PC-3 (cell line): Measurements from ENCODE around the gene SMC1A. TPM values are rescaled to one million over a fixed set of nuclear protein-coding genes. Genes with fewer than 3 reads are reported as not detected.

Experiments used
- ATAC-seq: fragments of 200-7000 bp; cut with Tn5 transposase; 2 replicates; pipeline ENCODE4 v1.9.1; 2020; ENCODE audit warnings: mild to moderate bottlenecking, moderate library complexity
- BruUV-seq: library from RNA; stranded (reverse); fragments of 400-500 nt; replicated peaks from 2 replicates; lab custom pipeline; 2021; lab: Mats Ljungman, UMichigan
- CTCF ChIA-PET: fragments of 300-600 bp; sonication (Branson Sonifier 250); formaldehyde crosslinking; loops from one replicate; lab custom pipeline; 2022; ENCODE audit warnings: antibody characterized with exemption; lab: Charles Lee
- POLR2A ChIA-PET: fragments of 300-600 bp; sonication (Branson Sonifier 250); formaldehyde crosslinking; loops from one replicate; lab custom pipeline; 2022; ENCODE audit warnings: antibody characterized with exemption; ENCODE audit not compliant: unreplicated experiment; lab: Charles Lee
- DNase-seq: peaks from one replicate; pipeline ENCODE4 v3.0.0-alpha.2; 2015
- H2AFZ ChIP-seq: fragments of 300-600 bp; sonication (generic); 2 replicates; pipeline ENCODE4 v1.6.0; 2016; ENCODE audit warnings: antibody characterized with exemption, low read length
- H3F3A ChIP-seq: fragments of 300-600 bp; sonication (generic); one replicate; pipeline ENCODE4 v1.6.0; 2017; ENCODE audit warnings: antibody characterized with exemption, low read length, control low read depth, mild to moderate bottlenecking; ENCODE audit not compliant: unreplicated experiment
- H3K27ac ChIP-seq: fragments of 300-600 bp; sonication (generic); 2 replicates; pipeline ENCODE4 v1.5.1; 2016; ENCODE audit warnings: mild to moderate bottlenecking, low read length
- H3K27me3 ChIP-seq: fragments of 300-600 bp; sonication (generic); 2 replicates; pipeline ENCODE4 v1.6.1; 2016; ENCODE audit warnings: low read length, mixed read lengths
- H3K36me3 ChIP-seq: fragments of 300-600 bp; sonication (generic); 2 replicates; pipeline ENCODE4 v1.6.1; 2016; ENCODE audit warnings: low read depth, mixed run types, low read length, mixed read lengths
- H3K4me1 ChIP-seq: fragments of 300-600 bp; sonication (generic); 2 replicates; pipeline ENCODE4 v1.5.1; 2016; ENCODE audit warnings: low read length; ENCODE audit not compliant: insufficient read depth
- H3K4me2 ChIP-seq: fragments of 300-600 bp; sonication (generic); 2 replicates; pipeline ENCODE4 v1.6.0; 2016; ENCODE audit warnings: low read length
- H3K4me3 ChIP-seq: fragments of 300-600 bp; sonication (generic); 2 replicates; pipeline ENCODE4 v1.5.1; 2016; ENCODE audit warnings: mild to moderate bottlenecking, low read length, mixed read lengths
- H3K79me2 ChIP-seq: fragments of 300-600 bp; sonication (generic); 2 replicates; pipeline ENCODE4 v1.6.1; 2017; ENCODE audit warnings: low read length, mixed read lengths
- H3K9ac ChIP-seq: fragments of 300-600 bp; sonication (generic); 2 replicates; pipeline ENCODE4 v1.6.0; 2016; ENCODE audit warnings: mild to moderate bottlenecking, low read length
- H3K9me2 ChIP-seq: fragments of 300-600 bp; sonication (generic); replicated peaks from 2 replicates; pipeline ENCODE4 v1.6.1; 2016; ENCODE audit warnings: mixed run types, low read length, mixed read lengths
- H3K9me3 ChIP-seq: fragments of 300-600 bp; sonication (generic); 2 replicates; pipeline ENCODE4 v1.6.1; 2016; ENCODE audit warnings: low read length, mixed read lengths
- H4K20me1 ChIP-seq: fragments of 300-600 bp; sonication (generic); 2 replicates; pipeline ENCODE4 v1.6.1; 2016; ENCODE audit warnings: low read length, mixed read lengths
- EZH2 ChIP-seq: fragments of 300-600 bp; sonication (generic); IDR thresholded peaks from one replicate; pipeline ENCODE4 v1.6.1; 2017; ENCODE audit warnings: antibody characterized with exemption, mild to moderate bottlenecking, low read length; ENCODE audit not compliant: unreplicated experiment
- EZH2phosphoT487 ChIP-seq: fragments of 300-600 bp; sonication (generic); IDR thresholded peaks from 2 replicates; pipeline ENCODE4 v1.6.1; 2018; ENCODE audit warnings: mild to moderate bottlenecking, antibody characterized with exemption, low read length, borderline replicate concordance
- intact Hi-C: fragments of 100-400 bp; cut with micrococcal nuclease; formaldehyde crosslinking; loops from 2 replicates; pipeline ENCODE4 v1.9.0; 2023
- total RNA-seq: library from RNA; depleted of rRNA; stranded (reverse); fragments of >200 nt; gene quantifications from 2 replicates; pipeline ENCODE4 v1.2.3, GENCODE V29; 2014
- TF ChIP-seq, protein P1 (sequence below): fragments of 300-600 bp; sonication (generic); conservative IDR thresholded peaks from 2 replicates; pipeline ENCODE4 v1.5.1; 2017; ENCODE audit warnings: antibody characterized with exemption, low read depth, mild to moderate bottlenecking, low read length

Gene SMC1A
- total RNA-seq, 1 experiment from 2014 or later: 47.6 TPM

DNA sequence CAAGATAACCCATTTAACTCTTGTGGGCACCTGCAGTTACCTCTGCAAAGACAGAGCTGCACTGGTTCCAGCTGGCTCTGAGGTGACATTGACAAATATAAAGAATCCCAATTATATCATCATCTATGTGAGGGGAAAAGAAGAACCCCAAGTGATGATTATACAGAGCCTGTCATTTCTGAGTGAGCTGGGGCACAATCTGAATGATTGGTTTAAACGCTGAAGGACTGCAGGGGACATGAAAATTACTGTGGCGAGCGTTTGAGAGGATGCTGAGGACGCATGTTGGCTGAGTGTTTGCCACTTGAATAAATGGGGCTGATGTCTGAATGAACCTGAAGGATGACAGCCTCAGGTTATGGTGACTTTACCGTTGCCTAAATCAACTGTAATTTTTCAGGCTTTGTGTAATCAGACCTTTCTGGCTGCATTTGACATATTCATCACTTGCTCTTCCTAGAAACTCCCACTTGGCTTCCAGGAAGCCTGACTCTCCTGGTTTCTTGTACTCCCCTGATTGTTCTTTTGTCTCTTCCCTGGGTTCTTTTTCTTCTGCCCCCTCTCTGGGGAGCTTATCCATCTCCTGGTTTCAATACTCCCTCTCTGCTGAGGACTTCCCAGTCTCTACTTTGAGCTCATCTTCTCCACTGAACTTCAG is 15.8 kb upstream of the SMC1A start:
- no peaks in the 10 kb centered on the region for H3K27me3 ChIP-seq
- H3K4me2 ChIP-seq: no peak overlapping the region
- H3K9me2 ChIP-seq: no peaks in the 10 kb centered on the region
- DNase-seq (no peak), ATAC-seq (no peak)
- H3K4me3 ChIP-seq: no peak overlapping the region
- no peak overlapping the region for H2AFZ ChIP-seq
- BruUV-seq: no TSS peak
- H3K36me3 ChIP-seq: no peaks in the 10 kb centered on the region
- ChIA-PET POLR2A (no interaction called here), CTCF (no interaction called here)
- H3K79me2 ChIP-seq: peaks cover 9% of the 10 kb centered on the region
- H3K4me1 ChIP-seq: peaks cover 19% of the 10 kb centered on the region
- H3F3A ChIP-seq: no peaks in the 10 kb centered on the region
- intact Hi-C loops: loop anchor here (10.0 kb wide), 1 partner anchor 154 kb away; the partner anchor contains the start of gene IQSEC2
- no peak overlapping the region for H3K9ac ChIP-seq
- H3K9me3 ChIP-seq: no peaks in the 10 kb centered on the region
- TF ChIP-seq, protein P1, sequence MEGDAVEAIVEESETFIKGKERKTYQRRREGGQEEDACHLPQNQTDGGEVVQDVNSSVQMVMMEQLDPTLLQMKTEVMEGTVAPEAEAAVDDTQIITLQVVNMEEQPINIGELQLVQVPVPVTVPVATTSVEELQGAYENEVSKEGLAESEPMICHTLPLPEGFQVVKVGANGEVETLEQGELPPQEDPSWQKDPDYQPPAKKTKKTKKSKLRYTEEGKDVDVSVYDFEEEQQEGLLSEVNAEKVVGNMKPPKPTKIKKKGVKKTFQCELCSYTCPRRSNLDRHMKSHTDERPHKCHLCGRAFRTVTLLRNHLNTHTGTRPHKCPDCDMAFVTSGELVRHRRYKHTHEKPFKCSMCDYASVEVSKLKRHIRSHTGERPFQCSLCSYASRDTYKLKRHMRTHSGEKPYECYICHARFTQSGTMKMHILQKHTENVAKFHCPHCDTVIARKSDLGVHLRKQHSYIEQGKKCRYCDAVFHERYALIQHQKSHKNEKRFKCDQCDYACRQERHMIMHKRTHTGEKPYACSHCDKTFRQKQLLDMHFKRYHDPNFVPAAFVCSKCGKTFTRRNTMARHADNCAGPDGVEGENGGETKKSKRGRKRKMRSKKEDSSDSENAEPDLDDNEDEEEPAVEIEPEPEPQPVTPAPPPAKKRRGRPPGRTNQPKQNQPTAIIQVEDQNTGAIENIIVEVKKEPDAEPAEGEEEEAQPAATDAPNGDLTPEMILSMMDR: no peak
- TF ChIP-seq EZH2 (no peak), EZH2phosphoT487 (no peak)
- H3K27ac ChIP-seq: no peak overlapping the region
- H4K20me1 ChIP-seq: no peaks in the 10 kb centered on the region

DNA sequence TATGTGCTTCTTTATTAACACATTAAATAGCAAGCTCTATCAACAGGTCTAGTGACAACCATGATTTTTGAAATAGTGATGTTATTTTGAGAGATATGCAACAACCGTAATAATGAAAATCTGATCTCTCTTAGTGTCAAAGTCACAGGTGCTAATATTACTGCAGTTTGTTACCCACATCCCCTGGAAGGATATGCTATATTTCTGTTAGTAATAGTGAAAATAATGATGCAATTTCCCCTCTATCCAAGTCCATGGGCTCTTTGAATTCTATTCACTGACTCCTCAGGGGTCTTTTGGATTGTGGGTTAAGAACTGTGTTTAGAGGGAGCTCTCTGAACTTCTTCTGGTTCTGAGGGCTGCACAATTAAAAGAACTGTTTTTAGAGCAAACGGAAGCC is 14.8 kb upstream of the SMC1A start:
- ATAC-seq: no peak
- CTCF ChIA-PET: no interaction called here
- POLR2A ChIA-PET: no interaction called here

More for the DNA sequence above, 14.8 kb upstream of the SMC1A start:
- Histone ChIP-seq H4K20me1 (no peaks in the 10 kb centered on the region), H3K27ac (no peak overlapping the region), H3K9me3 (no peaks in the 10 kb centered on the region), H3K36me3 (no peaks in the 10 kb centered on the region; the same call in 1 of the 2 replicates), H3K4me1 (peaks cover 16% of the 10 kb centered on the region), H3K4me3 (no peak overlapping the region), H2AFZ (no peak overlapping the region), H3K79me2 (peaks cover 17% of the 10 kb centered on the region), H3K27me3 (no peaks in the 10 kb centered on the region), H3K4me2 (no peak overlapping the region), H3F3A (no peaks in the 10 kb centered on the region), H3K9ac (no peak overlapping the region), H3K9me2 (no peaks in the 10 kb centered on the region)
- TF ChIP-seq EZH2phosphoT487 (no peak), EZH2 (no peak)
- TF ChIP-seq, protein P1: no peak
- DNase-seq: no peak
- intact Hi-C loops: loop anchor here (10.0 kb wide), 1 partner anchor 152 kb away; the partner anchor contains the start of gene IQSEC2
- no TSS peak for BruUV-seq
